OCI-LY3 (cell line): ENCODE data around the gene VPS13D.

ENCODE experiments used
- EZH2phosphoT487 ChIP-seq: fragments of 200-600 bp; shearing (Covaris generic); IDR thresholded peaks from 2 replicates; pipeline ENCODE4 v1.6.1; 2018; ENCODE audit warnings: antibody characterized with exemption, mixed run types, low read depth
- TF ChIP-seq, protein P1 (sequence below): fragments of 200-600, 300-600 bp; sonication (generic); IDR thresholded peaks from 2 replicates; pipeline ENCODE4 v1.5.1; 2014; ENCODE audit warnings: antibody characterized with exemption, low read length, low read depth

DNA sequence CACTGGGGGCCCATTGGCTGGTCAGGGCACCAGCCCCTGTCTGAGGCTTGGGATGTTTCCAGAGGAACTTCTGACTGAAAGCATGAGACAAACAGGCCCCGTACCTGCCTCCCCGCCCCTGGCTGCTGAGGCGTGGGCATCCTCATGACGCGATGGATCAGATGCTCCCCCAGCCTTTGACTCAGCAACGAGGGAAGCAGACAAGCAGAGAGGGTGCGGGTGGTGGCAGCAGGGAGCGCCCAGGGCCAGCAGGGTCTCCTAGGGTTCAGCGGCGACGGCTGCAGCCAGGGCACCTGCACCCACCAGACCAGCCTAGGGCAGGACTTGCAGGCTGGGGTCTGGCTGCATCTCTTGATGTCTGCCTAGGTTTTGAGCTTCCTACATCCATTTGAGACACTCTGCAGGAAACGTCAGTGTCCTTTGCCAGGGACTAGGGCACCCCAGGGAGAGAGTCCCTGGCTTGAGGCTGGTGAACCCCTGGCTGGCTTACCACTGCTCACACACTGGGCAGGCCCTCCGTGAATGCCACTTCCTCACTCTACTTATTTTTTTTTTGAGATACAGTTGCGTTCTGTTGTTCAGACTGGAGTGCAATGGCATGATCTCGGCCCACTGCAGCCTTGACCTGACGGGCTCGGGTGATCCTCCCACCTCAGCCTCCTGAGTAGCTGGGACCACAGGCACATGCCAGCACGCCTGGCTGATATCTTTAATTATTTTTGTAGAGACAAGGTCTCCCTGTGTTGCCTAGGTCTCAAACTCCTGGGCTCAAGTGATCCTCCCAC lies 324.9 kb downstream of the VPS13D start:
- TF ChIP-seq, protein P1, sequence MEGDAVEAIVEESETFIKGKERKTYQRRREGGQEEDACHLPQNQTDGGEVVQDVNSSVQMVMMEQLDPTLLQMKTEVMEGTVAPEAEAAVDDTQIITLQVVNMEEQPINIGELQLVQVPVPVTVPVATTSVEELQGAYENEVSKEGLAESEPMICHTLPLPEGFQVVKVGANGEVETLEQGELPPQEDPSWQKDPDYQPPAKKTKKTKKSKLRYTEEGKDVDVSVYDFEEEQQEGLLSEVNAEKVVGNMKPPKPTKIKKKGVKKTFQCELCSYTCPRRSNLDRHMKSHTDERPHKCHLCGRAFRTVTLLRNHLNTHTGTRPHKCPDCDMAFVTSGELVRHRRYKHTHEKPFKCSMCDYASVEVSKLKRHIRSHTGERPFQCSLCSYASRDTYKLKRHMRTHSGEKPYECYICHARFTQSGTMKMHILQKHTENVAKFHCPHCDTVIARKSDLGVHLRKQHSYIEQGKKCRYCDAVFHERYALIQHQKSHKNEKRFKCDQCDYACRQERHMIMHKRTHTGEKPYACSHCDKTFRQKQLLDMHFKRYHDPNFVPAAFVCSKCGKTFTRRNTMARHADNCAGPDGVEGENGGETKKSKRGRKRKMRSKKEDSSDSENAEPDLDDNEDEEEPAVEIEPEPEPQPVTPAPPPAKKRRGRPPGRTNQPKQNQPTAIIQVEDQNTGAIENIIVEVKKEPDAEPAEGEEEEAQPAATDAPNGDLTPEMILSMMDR = no peak
- no peak for TF ChIP-seq EZH2phosphoT487
